Measurements from ENCODE around the gene KLK13. TPM values are rescaled to one million over a fixed set of nuclear protein-coding genes. Genes with fewer than 3 reads are reported as not detected.
A peak's percentile ranks its signal among the peaks of the same experiment; 100 is the strongest.

Gene KLK13
- total and polyA plus RNA-seq, 4 experiments from 2014 or later = not detected

- Histone ChIP-seq H3K4me1 (ENCODE audit: insufficient read depth, low read length) (no peaks in the 10 kb centered on the region), H3K36me3 (ENCODE audit: insufficient read depth, low read length) (no peaks in the 10 kb centered on the region), H3K27ac (ENCODE audit: low read depth, low read length) (no peak overlapping the region), H3K4me3 (ENCODE audit: low read length in 2 of 2) (no peak overlapping the region), H3K27me3 (ENCODE audit: insufficient read depth, low read length) (no peaks in the 10 kb centered on the region), H3K9me3 (ENCODE audit: control insufficient read depth in 1 of 2, low read length in 2 of 2) (no peaks in the 10 kb centered on the region)
- Mint-ChIP-seq H3K36me3 (no peaks in the 10 kb centered on the region), H3K4me3 (no peak overlapping the region), H3K9me3 (peaks cover 0 to 19% (median 11%) of the 10 kb centered on the region in 8 donors), H3K27me3 (peaks cover 3 to 10% of the 10 kb centered on the region in 2 donors), H3K27ac (no peak overlapping the region), H3K4me1 (no peaks in the 10 kb centered on the region)
- ChIA-PET CTCF (ENCODE audit: partially characterized antibody) (no interaction called here), POLR2A (ENCODE audit: partially characterized antibody) (no interaction called here)
- intact Hi-C loops (cut with micrococcal nuclease) = no loop called here
- DNase-seq = no peak
These were observed 11.8 kb upstream of the KLK13 start for GRCh38 chr19:51076631-51077213.

DNA sequence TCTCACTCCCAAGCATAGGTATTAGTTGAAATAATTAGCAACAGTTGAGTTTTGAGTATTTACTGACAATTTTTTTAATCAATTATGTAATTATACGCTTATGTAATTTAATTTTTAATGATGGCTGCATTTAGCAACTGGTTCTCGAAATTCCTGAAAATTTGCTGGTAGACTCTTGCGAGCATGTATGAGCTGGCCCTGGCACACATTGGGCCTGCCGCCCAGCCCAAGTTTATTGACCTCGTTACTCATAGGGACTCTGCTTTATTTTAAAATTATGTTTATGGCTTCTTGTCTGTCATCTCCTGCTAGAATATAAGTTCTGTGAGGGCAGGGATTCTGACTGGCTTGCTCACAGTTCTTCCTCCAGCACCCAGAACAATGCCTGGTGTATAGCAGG lies 11.1 kb upstream of the KLK13 start:
- Histone ChIP-seq H3K4me3 (ENCODE audit: low read length in 2 of 2) (no peak overlapping the region), H3K4me1 (ENCODE audit: insufficient read depth, low read length) (no peaks in the 10 kb centered on the region), H3K9me3 (ENCODE audit: control insufficient read depth in 1 of 2, low read length in 2 of 2) (no peaks in the 10 kb centered on the region), H3K36me3 (ENCODE audit: insufficient read depth, low read length) (no peaks in the 10 kb centered on the region), H3K27ac (ENCODE audit: low read depth, low read length) (no peak overlapping the region), H3K27me3 (ENCODE audit: insufficient read depth, low read length) (no peaks in the 10 kb centered on the region)
- intact Hi-C loops (cut with micrococcal nuclease) = no loop called here
- ChIA-PET POLR2A (ENCODE audit: partially characterized antibody) (no interaction called here), CTCF (ENCODE audit: partially characterized antibody) (no interaction called here)
- Mint-ChIP-seq H3K27me3 (peaks cover 3 to 10% of the 10 kb centered on the region in 2 donors), H3K4me1 (no peaks in the 10 kb centered on the region), H3K9me3 (peaks cover 0 to 19% (median 11%) of the 10 kb centered on the region in 8 donors), H3K4me3 (no peak overlapping the region), H3K36me3 (no peaks in the 10 kb centered on the region), H3K27ac (no peak overlapping the region)
- DNase-seq = no peak

GRCh38 chr19:51071095-51071405 lies 6.2 kb upstream of the KLK13 start:
- Histone ChIP-seq H3K9me3 (ENCODE audit: control insufficient read depth in 1 of 2, low read length in 2 of 2) (no peaks in the 10 kb centered on the region), H3K27ac (ENCODE audit: low read depth, low read length) (no peak overlapping the region), H3K27me3 (ENCODE audit: insufficient read depth, low read length) (no peaks in the 10 kb centered on the region), H3K36me3 (ENCODE audit: insufficient read depth, low read length) (no peaks in the 10 kb centered on the region), H3K4me1 (ENCODE audit: insufficient read depth, low read length) (no peaks in the 10 kb centered on the region), H3K4me3 (ENCODE audit: low read length in 2 of 2) (no peak overlapping the region)
- DNase-seq = no peak
- intact Hi-C loops (cut with micrococcal nuclease) = no loop called here
- POLR2A ChIA-PET (ENCODE audit: partially characterized antibody) = no interaction called here
- CTCF ChIA-PET (ENCODE audit: partially characterized antibody) = interaction anchor here (0.6 kb wide), 1 partner anchor 142 kb away, joined by 4 read pairs; no protein-coding TSS in a partner anchor
- Mint-ChIP-seq H3K4me1 (peaks cover 0 to under 1% (median 0%) of the 10 kb centered on the region in 4 donors), H3K27ac (no peak overlapping the region), H3K9me3 (peaks cover 0 to 19% (median 11%) of the 10 kb centered on the region in 8 donors), H3K36me3 (no peaks in the 10 kb centered on the region), H3K27me3 (peaks cover 14 to 26% of the 10 kb centered on the region in 2 donors), H3K4me3 (no peak overlapping the region)

GRCh38 chr19:51070334-51071094 lies 5.6 kb upstream of the KLK13 start:
- Histone ChIP-seq H3K27ac (ENCODE audit: low read depth, low read length) (no peak overlapping the region), H3K27me3 (ENCODE audit: insufficient read depth, low read length) (peaks cover 5% of the 10 kb centered on the region), H3K36me3 (ENCODE audit: insufficient read depth, low read length) (no peaks in the 10 kb centered on the region), H3K9me3 (ENCODE audit: control insufficient read depth in 1 of 2, low read length in 2 of 2) (no peaks in the 10 kb centered on the region), H3K4me1 (ENCODE audit: insufficient read depth, low read length) (no peaks in the 10 kb centered on the region), H3K4me3 (ENCODE audit: low read length in 2 of 2) (no peak overlapping the region)
- H3K27ac Mint-ChIP-seq = no peak overlapping the region
- no peak overlapping the region for H3K4me3 Mint-ChIP-seq
- peaks cover 17 to 29% of the 10 kb centered on the region in 2 donors for H3K27me3 Mint-ChIP-seq
- DNase-seq = no peak
- peaks cover 0 to 3% (median 0%) of the 10 kb centered on the region in 4 donors for H3K4me1 Mint-ChIP-seq
- peaks cover 0 to 19% (median 11%) of the 10 kb centered on the region in 8 donors for H3K9me3 Mint-ChIP-seq
- CTCF ChIA-PET (ENCODE audit: partially characterized antibody) = interaction anchor here (0.6 kb wide), 1 partner anchor 141 kb away, joined by 4 read pairs; no protein-coding TSS in a partner anchor
- POLR2A ChIA-PET (ENCODE audit: partially characterized antibody) = no interaction called here
- H3K36me3 Mint-ChIP-seq = no peaks in the 10 kb centered on the region
- intact Hi-C loops (cut with micrococcal nuclease) = no loop called here

DNA sequence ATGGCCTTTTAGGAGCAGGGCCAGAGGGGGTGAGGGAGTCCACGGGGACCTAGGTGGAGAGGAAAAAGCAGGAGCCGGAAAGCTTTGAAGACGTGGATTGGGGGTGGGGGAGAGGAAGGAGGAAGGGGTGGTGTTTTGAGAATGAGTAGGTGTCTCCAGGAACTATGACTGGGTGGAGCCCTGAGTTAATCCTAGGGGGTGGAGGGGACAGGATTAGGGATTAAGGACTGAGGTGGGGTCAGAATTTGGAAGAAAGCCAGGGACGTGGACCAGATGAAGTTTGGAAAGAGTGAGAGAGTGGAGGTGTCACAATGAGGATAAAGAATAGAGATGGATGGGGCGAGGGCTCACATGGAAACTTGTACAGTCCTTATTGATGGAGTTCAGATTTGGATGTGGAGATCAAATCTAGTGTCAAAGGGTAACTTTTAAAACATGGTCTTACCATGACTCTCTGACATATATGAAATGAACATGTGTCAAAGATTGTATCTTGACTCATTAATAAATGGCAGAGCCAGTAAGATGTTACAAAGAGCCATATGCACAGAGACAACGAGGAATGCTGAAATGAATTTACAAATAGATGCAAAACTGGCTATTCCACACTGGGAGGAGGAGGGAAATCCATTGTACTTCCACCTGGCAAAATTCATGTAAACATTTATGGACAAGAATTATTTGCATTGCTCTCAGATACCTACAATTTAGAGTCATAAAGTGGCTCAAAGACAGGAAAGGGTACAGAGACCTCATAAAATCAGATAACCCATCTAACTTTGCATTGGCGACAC lies 1.7 kb upstream of the KLK13 start:
- no peak for DNase-seq
- no peaks in the 10 kb centered on the region for H3K9me3 ChIP-seq (ENCODE audit: control insufficient read depth in 1 of 2, low read length in 2 of 2)
- no peak overlapping the region for H3K27ac ChIP-seq (ENCODE audit: low read depth, low read length)
- no peak overlapping the region for H3K4me3 Mint-ChIP-seq
- H3K27me3 ChIP-seq (ENCODE audit: insufficient read depth, low read length) = peaks cover 13% of the 10 kb centered on the region
- H3K36me3 ChIP-seq (ENCODE audit: insufficient read depth, low read length) = no peaks in the 10 kb centered on the region
- POLR2A ChIA-PET (ENCODE audit: partially characterized antibody) = no interaction called here
- H3K27ac Mint-ChIP-seq = no peak overlapping the region
- no peaks in the 10 kb centered on the region for H3K36me3 Mint-ChIP-seq
- intact Hi-C loops (cut with micrococcal nuclease) = no loop called here
- CTCF ChIA-PET (ENCODE audit: partially characterized antibody) = interaction anchor here (0.7 kb wide), 1 partner anchor 19 kb away, joined by 3 read pairs; no protein-coding TSS in a partner anchor
- no peak overlapping the region for H3K4me3 ChIP-seq (ENCODE audit: low read length in 2 of 2)
- peaks cover 0 to 6% (median 3%) of the 10 kb centered on the region in 4 donors for H3K4me1 Mint-ChIP-seq
- peaks cover 0 to 1% (median 0%) of the 10 kb centered on the region in 8 donors for H3K9me3 Mint-ChIP-seq
- H3K27me3 Mint-ChIP-seq = peaks cover 29 to 31% of the 10 kb centered on the region in 2 donors
- H3K4me1 ChIP-seq (ENCODE audit: insufficient read depth, low read length) = peaks cover 3% of the 10 kb centered on the region

- Mint-ChIP-seq H3K27me3 (peaks cover 40 to 42% of the 10 kb centered on the region in 2 donors), H3K36me3 (no peaks in the 10 kb centered on the region), H3K4me1 (peaks cover 0 to 6% (median 3%) of the 10 kb centered on the region in 4 donors), H3K9me3 (peaks cover 0 to 5% (median 0%) of the 10 kb centered on the region in 8 donors), H3K27ac (no peak overlapping the region), H3K4me3 (peak overlapping the region; percentile 39 to 76 (median 65))
- Histone ChIP-seq H3K4me1 (ENCODE audit: insufficient read depth, low read length) (peaks cover 3% of the 10 kb centered on the region), H3K27me3 (ENCODE audit: insufficient read depth, low read length) (peaks cover 13% of the 10 kb centered on the region), H3K4me3 (ENCODE audit: low read length in 2 of 2) (no peak overlapping the region), H3K36me3 (ENCODE audit: insufficient read depth, low read length) (no peaks in the 10 kb centered on the region), H3K9me3 (ENCODE audit: control insufficient read depth in 1 of 2, low read length in 2 of 2) (no peaks in the 10 kb centered on the region), H3K27ac (ENCODE audit: low read depth, low read length) (no peak overlapping the region)
- CTCF ChIA-PET (ENCODE audit: partially characterized antibody) = interaction anchor here (0.7 kb wide), 1 partner anchor 17 kb away, joined by 3 read pairs; no protein-coding TSS in a partner anchor
- DNase-seq = no peak
- POLR2A ChIA-PET (ENCODE audit: partially characterized antibody) = no interaction called here
- intact Hi-C loops (cut with micrococcal nuclease) = no loop called here
These were observed 499 bp upstream of the KLK13 start for GRCh38 chr19:51065221-51065960.
